Activated gamma-delta T cell (primary cell): Measurements from ENCODE around the gene SATB1.

Experiments used
- DNase-seq: peaks from one replicate; lab custom pipeline; 2025; lab: John Stamatoyannopoulos, UW

The SATB1 gene

GRCh38 chr3:18401300-18401961 is 23.7 kb downstream of the SATB1 start:
- DNase-seq = no peak

DNA sequence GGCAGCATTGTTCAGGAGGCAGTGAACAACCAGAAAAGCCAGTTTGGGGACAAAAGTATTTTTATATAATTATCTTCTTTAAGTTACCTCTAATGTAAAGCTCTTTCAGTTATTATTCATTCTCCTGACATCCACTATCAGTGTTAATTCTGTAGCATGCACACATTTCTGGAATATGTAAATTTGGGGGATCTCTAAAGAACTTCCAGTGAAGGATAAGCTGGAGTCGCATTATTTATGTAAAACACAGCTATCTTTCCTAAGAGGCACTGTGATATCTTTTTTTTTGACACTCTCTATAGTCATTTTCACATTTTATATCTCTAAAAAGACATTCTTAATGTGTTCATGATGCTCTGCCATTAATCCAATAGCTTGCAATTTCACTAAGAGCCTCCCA is 26.7 kb downstream of the SATB1 start:
- no peak for DNase-seq

GRCh38 chr3:18396428-18396827 is 28.7 kb downstream of the SATB1 start:
- no peak for DNase-seq

GRCh38 chr3:18394384-18394995 is 30.6 kb downstream of the SATB1 start:
- no peak for DNase-seq

GRCh38 chr3:18393906-18394305 is 31.2 kb downstream of the SATB1 start:
- DNase-seq = no peak

DNA sequence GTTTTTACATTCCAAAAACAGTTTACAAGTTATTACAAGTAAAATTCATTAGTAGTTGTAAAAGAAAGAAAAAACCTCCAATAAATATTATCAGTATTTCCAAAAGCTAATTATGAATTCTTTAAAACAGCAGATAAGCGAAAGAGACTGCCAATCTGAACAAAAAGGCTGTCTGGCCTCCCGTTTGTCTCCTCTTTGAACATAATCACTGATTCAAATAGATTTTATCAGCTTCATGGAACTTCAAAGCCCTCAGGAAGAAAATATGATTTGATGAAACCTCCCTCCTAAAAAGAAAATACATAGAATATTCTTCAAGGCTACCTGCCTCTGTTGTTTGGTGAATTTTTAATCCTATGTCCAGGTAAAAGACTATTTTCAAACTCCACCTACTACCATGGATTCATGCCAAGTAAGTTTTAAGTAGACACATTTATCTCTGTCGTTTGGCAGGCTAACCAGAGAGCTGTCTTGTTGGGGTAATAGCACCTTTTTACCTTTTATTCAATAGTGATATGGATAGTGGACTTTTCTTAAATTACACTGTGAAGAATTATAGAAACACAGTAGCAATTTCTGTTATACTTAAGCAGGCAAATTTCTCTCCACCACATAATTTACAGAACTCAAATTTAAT is 35.0 kb downstream of the SATB1 start:
- no peak for DNase-seq

DNA sequence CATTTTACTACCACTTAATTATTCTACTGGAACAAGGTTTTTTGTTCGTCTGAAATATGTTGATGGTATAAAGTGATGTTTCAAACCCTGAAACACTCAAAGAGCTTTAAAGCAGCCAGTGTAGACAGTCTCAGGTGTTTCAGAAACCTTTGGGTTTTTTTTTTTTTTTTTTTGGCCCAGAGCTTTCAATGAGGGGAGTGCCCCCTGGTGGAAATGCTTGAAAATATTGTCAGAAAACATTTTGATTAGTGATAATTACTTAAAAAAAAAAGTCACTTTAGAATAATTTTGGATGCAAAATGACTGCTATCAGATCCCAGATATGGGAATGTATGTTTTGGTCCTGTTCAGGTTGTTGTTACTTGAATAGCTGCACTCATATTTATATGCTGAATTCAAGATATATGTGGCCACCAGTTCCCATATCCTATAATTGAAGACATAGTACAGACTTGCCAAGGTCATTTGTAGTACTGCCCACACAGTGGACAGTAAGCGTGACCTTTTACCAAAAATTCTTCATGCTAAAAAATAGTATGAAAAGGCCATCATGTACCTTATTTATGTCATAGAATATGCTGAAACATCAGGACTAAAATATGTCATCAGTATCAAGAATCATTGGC is 35.9 kb downstream of the SATB1 start:
- DNase-seq = no peak

DNA sequence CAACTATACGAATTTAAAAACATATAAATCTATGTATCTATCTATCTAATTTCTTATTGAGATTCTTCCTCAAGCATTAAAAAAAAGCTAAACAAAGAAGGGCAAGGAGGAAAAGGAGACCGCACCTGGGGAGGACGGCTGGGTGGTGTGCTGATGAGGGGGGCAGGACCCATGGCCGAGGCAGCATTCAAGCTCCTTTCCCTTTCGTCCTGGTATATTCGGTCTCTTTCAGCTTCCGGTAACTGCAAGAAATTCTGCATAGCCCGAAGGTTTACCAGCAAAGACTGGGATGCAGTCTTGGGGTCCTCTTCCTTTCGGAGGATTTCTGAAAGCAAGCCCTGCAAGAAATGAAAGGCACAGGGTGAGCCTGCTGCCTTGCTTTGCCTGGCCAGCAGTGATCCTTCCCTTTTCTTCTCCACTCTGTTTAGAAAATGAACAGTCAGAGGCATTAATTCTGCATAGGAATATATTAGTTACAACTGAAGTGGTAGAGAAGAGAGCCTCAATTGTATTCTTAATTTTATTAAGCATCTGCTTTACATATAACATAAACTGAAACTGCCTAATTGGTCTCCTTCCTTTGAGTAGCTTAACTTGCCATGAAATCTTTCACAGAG is 38.8 kb downstream of the SATB1 start:
- DNase-seq = no peak

DNA sequence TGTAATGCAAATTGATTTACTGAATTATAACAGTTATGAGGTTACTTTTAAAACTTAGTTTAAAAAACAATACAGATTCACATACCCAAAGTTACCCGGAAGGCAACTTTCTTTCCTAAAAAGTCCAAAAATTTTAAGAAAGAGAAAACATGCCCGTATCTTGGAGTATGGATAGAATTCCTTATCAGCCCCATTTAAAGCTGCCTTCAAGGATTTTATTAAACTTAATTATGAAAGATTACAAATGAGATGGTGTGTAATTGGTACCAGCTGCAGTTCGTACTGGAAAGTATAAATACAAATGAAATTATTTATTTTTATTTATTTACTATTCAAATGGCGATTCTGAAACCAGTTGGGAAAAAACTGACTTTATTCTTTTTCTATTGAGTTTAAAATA is 39.4 kb downstream of the SATB1 start:
- DNase-seq = no peak

- DNase-seq = no peak
Measured at GRCh38 chr3:18382760-18383369, 42.3 kb downstream of the SATB1 start.

GRCh38 chr3:18379647-18380046 is 45.5 kb downstream of the SATB1 start:
- no peak for DNase-seq

DNA sequence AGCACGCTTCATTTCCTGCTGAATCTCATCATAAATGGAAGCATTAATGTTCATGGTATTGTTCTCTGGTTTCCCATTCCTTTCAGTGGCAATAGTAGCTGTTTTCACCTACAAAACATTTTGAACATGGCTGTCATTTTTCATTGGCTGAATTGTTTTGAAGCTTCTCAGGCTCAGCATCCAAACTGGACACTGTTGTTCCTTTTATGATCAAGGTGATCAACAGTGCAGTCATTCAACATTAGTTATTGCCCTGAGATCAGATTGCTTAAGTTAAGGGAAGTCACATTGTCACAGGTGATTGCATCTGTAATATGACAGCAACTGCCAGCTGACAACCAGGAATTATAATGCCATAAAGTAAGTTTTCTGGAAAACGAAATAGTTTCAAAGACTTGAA is 46.9 kb downstream of the SATB1 start:
- DNase-seq = no peak

GRCh38 chr3:18376682-18377081 is 48.5 kb downstream of the SATB1 start:
- DNase-seq = no peak

GRCh38 chr3:18372786-18373405 is 52.2 kb downstream of the SATB1 start:
- DNase-seq = no peak

DNA sequence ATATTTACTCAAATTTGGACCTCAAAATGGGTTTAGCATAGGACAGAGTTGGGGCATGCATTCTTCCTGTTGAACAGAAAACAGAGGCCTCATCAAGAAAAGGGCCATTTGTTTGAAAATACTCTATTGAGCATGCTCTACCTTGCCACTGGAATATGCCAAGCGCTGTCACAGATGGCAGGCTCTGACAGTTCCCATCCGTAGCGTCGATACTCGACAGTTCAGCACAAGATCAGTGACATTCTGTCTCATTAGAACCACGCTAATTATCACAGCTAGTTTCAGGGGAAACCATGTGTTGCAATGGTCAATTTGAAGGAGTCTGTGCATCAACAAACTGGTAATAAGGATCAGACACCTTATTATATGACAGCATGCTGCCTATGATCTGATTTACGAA is 54.5 kb downstream of the SATB1 start:
- DNase-seq = no peak

GRCh38 chr3:18369551-18370185 is 55.5 kb downstream of the SATB1 start:
- no peak for DNase-seq

DNA sequence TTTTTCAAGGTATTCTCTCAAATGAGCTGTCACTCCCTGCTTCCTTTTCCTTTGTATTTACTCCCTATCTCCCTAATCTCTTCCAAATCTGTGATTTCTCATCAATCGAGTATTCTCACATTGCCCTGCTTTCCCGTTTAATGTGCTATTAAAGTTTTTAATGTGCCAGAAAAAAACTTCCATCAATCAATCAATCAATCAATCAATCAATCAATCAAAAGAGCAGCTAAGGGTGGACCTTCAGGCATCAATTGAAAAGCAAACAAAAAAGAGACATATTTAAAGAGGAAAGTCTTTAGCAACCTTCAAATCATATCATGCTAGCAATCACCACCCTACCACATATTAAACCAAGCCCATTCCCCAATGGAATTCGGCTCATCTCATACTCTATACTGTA is 58.9 kb downstream of the SATB1 start:
- DNase-seq = no peak

DNA sequence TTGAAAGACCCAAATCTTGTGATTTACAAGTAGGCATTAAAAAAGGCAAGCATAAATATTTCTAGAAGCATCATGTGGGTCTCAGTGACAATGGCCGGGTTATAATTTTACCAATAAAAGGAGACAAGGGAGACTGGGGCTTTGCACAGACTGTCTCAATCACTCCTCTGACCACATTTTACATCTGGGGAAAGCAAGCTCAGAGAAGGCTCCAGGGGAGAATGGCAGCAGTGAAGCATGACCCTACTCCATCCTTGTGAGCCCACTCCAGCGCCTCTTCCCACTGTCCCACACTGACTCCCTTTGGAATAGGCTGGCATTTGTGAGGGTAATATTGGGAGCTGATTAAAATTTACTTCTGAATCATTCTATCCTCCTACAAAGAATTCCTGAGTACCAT is 61.8 kb downstream of the SATB1 start:
- DNase-seq = no peak

- no peak for DNase-seq
Measured at GRCh38 chr3:18357747-18358146, 67.4 kb downstream of the SATB1 start.

DNA sequence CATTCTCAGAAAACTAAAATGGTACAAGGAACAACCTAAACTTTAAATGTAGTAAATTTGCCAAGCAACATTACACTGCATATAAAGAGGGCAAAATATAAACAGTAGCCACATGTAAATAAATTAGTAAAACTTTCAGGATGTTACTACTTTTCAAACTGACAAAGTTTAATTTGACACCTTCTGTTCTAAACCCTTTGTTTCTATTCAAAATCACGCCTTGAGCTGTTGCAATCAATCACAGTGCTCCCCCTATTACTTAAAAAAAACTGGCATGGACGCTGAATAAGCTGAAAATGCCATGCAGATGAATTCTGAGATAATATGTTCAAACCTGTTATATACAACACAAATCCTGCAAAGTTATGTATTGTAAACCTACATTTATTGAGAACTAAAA is 69.3 kb downstream of the SATB1 start:
- DNase-seq = no peak

- no peak for DNase-seq
Measured at GRCh38 chr3:18354701-18355100, 70.4 kb downstream of the SATB1 start.
